ENCODE measurements around the gene ASNSD1. TPM values are rescaled to one million over a fixed set of nuclear protein-coding genes. Genes with fewer than 3 reads are reported as not detected.

The ASNSD1 gene
- total and polyA plus RNA-seq, 2 donors from 2014 or later, result 28.6 to 36.5 TPM

DNA sequence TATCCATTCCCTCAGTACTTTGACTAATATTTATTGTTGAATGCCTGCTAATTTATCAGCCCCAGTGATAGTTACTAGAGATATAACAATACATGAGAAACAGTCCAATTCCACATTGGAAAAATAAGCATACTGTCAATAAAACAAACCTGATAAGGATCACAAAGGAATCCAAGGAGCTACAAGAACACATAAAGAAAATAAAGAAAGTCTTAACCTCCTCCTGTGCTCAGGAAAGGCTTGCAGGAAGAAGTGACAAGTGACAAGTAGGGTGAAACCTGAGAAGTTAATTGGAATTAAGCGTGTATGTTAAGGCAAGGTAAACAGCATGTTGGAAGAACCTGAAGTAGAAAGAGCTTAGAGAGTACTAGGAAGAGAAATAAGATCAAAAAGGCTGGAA is 20.3 kb upstream of the ASNSD1 start:
- H3K27ac ChIP-seq (ENCODE audit: low read depth in 2 of 2, low read length in 2 of 2), result no peak overlapping the region
- no peaks in the 10 kb centered on the region for H3K9me3 ChIP-seq (ENCODE audit: control insufficient read depth in 2 of 3, insufficient read depth in 1 of 3, low read length in 3 of 3)
- TF ChIP-seq, protein P1, sequence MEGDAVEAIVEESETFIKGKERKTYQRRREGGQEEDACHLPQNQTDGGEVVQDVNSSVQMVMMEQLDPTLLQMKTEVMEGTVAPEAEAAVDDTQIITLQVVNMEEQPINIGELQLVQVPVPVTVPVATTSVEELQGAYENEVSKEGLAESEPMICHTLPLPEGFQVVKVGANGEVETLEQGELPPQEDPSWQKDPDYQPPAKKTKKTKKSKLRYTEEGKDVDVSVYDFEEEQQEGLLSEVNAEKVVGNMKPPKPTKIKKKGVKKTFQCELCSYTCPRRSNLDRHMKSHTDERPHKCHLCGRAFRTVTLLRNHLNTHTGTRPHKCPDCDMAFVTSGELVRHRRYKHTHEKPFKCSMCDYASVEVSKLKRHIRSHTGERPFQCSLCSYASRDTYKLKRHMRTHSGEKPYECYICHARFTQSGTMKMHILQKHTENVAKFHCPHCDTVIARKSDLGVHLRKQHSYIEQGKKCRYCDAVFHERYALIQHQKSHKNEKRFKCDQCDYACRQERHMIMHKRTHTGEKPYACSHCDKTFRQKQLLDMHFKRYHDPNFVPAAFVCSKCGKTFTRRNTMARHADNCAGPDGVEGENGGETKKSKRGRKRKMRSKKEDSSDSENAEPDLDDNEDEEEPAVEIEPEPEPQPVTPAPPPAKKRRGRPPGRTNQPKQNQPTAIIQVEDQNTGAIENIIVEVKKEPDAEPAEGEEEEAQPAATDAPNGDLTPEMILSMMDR (IDR thresholded peaks at IDR 0.05; ENCODE audit: borderline replicate concordance, extremely low read depth, insufficient read depth), result no peak
- H3K4me1 ChIP-seq (ENCODE audit: control insufficient read depth in 2 of 3, insufficient read depth in 2 of 3, low read depth in 1 of 3, low read length in 3 of 3), result no peaks in the 10 kb centered on the region
- H3K36me3 ChIP-seq (ENCODE audit: control insufficient read depth in 2 of 3, insufficient read depth in 3 of 3, low read length in 3 of 3), result no peaks in the 10 kb centered on the region
- no peak for FAIRE-seq
- no peaks in the 10 kb centered on the region for H3K27me3 ChIP-seq (ENCODE audit: control insufficient read depth, insufficient read depth, low read length)
- no peak overlapping the region for H3K9ac ChIP-seq (ENCODE audit: low read length in 3 of 3)
- H3K4me3 ChIP-seq (ENCODE audit: low read length in 3 of 3), result no peak overlapping the region
- no peak for DNase-seq
- intact Hi-C loops (cut with DNase I), result no loop called here

- TF ChIP-seq, protein P1 (IDR thresholded peaks at IDR 0.05; ENCODE audit: borderline replicate concordance, extremely low read depth, insufficient read depth), result no peak
- Histone ChIP-seq H3K4me3 (ENCODE audit: low read length in 3 of 3) (no peak overlapping the region), H3K27ac (ENCODE audit: low read depth in 2 of 2, low read length in 2 of 2) (no peak overlapping the region), H3K9ac (ENCODE audit: low read length in 3 of 3) (no peak overlapping the region), H3K4me1 (ENCODE audit: control insufficient read depth in 2 of 3, insufficient read depth in 2 of 3, low read depth in 1 of 3, low read length in 3 of 3) (no peaks in the 10 kb centered on the region), H3K36me3 (ENCODE audit: control insufficient read depth in 2 of 3, insufficient read depth in 3 of 3, low read length in 3 of 3) (no peaks in the 10 kb centered on the region), H3K9me3 (ENCODE audit: control insufficient read depth in 2 of 3, insufficient read depth in 1 of 3, low read length in 3 of 3) (no peaks in the 10 kb centered on the region), H3K27me3 (ENCODE audit: control insufficient read depth, insufficient read depth, low read length) (no peaks in the 10 kb centered on the region)
- intact Hi-C loops (cut with DNase I), result no loop called here
- DNase-seq, result no peak
- no peak for FAIRE-seq
Observed at GRCh38 chr2:189641590-189641989, 19.7 kb upstream of the ASNSD1 start.

- Histone ChIP-seq H3K27me3 (ENCODE audit: control insufficient read depth, insufficient read depth, low read length) (no peaks in the 10 kb centered on the region), H3K9ac (ENCODE audit: low read length in 3 of 3) (no peak overlapping the region), H3K4me1 (ENCODE audit: control insufficient read depth in 2 of 3, insufficient read depth in 2 of 3, low read depth in 1 of 3, low read length in 3 of 3) (no peaks in the 10 kb centered on the region), H3K4me3 (ENCODE audit: low read length in 3 of 3) (no peak overlapping the region), H3K36me3 (ENCODE audit: control insufficient read depth in 2 of 3, insufficient read depth in 3 of 3, low read length in 3 of 3) (no peaks in the 10 kb centered on the region), H3K9me3 (ENCODE audit: control insufficient read depth in 2 of 3, insufficient read depth in 1 of 3, low read length in 3 of 3) (no peaks in the 10 kb centered on the region), H3K27ac (ENCODE audit: low read depth in 2 of 2, low read length in 2 of 2) (no peak overlapping the region)
- FAIRE-seq, result no peak
- DNase-seq, result no peak
- TF ChIP-seq, protein P1 (IDR thresholded peaks at IDR 0.05; ENCODE audit: borderline replicate concordance, extremely low read depth, insufficient read depth), result no peak
- intact Hi-C loops (cut with DNase I), result no loop called here
Observed at GRCh38 chr2:189646521-189646920, 14.7 kb upstream of the ASNSD1 start.

GRCh38 chr2:189648846-189649509 is 12.3 kb upstream of the ASNSD1 start:
- Histone ChIP-seq H3K9me3 (ENCODE audit: control insufficient read depth in 2 of 3, insufficient read depth in 1 of 3, low read length in 3 of 3) (no peaks in the 10 kb centered on the region), H3K27me3 (ENCODE audit: control insufficient read depth, insufficient read depth, low read length) (no peaks in the 10 kb centered on the region), H3K27ac (ENCODE audit: low read depth in 2 of 2, low read length in 2 of 2) (no peak overlapping the region), H3K36me3 (ENCODE audit: control insufficient read depth in 2 of 3, insufficient read depth in 3 of 3, low read length in 3 of 3) (no peaks in the 10 kb centered on the region), H3K4me1 (ENCODE audit: control insufficient read depth in 2 of 3, insufficient read depth in 2 of 3, low read depth in 1 of 3, low read length in 3 of 3) (no peaks in the 10 kb centered on the region), H3K9ac (ENCODE audit: low read length in 3 of 3) (no peak overlapping the region), H3K4me3 (ENCODE audit: low read length in 3 of 3) (no peak overlapping the region)
- DNase-seq (no peak), FAIRE-seq (no peak)
- intact Hi-C loops (cut with DNase I), result no loop called here
- TF ChIP-seq, protein P1 (IDR thresholded peaks at IDR 0.05; ENCODE audit: borderline replicate concordance, extremely low read depth, insufficient read depth), result no peak
